DMS114 treated with DMSO at 0.1 percent for 48 hours (cell line): ENCODE data around the gene CNTNAP2.

ENCODE experiments used
- DNase-seq: peaks from one replicate; lab custom pipeline; 2025; ENCODE audit not compliant: unreplicated experiment; lab: John Stamatoyannopoulos, UW

CNTNAP2 gene

DNA sequence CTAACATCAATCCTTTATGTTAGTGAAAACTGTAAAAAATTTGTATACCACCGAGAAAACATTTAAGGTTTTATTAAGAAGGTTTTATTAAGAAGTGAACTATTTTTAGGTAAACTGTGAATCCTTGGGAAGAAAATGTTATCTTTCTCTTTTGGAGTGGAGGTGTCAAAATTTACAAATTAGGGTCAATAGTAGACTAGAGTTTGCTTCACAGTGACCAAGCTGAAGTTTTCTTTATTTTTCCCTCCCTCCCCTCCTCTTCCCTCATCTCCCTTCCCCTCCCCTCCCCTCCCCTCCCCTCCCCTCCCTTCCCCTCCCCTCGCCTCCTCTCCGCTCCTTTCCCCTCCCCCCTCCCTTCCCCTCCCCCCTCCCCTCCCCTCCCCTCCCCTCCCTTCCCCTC, 168.8 kb downstream of the CNTNAP2 start:
- no peak for DNase-seq

DNA sequence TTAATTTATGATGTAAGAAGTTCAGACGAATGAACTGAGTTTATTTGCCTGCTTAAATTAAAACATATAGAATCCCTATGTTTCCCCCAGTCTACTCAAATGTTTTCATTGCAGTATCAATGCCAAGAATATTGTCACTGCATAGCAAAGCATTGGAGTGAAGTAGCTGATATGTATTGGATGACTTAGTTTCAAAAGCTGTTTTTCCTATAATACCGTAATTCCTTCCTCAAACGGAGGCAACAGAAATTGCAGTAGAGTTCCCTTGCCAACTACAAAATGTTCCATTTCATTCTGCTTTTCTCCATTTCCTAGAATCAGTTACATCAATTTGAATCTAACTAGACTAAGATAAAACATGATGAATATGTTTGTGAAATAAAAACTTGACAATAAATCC, 174.1 kb downstream of the CNTNAP2 start:
- DNase-seq, result no peak

DNA sequence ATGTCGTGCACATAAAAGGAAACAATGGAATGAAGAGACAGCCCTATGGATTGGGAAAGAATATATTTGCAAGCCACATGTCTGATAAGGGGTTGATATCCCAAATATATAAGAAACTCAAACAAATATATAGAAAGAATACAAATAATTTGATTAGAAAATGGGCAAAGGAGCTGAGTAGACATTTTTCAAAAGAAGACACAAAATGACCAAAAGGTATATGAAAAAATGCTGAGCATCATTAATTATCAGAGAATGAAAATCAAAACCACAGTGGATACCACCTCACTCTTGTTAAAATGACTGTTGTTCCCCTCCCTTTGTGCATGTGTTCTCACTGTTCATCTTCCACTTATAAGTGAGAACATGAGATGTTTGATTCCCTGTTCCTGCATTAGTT, 175.3 kb downstream of the CNTNAP2 start:
- no peak for DNase-seq

DNA sequence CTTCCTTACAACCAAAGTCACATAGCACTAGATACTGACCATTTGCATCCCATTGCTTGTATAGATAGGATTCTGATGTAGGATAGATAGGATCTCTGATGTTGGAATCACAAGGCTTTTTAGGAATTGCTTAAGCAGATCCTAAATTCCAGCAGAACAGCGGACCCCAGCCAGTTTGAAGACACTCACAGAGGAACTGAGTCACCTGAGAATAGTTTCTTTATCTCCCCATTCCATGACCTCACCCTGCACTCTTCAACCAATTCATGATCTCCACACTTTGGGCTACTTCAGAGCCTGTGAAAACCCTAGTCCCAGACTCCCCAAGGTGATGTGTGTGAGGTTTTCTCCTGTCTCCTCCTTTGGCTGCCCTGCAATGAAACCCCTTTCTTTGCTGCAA, 179.4 kb downstream of the CNTNAP2 start:
- DNase-seq, result no peak

DNA sequence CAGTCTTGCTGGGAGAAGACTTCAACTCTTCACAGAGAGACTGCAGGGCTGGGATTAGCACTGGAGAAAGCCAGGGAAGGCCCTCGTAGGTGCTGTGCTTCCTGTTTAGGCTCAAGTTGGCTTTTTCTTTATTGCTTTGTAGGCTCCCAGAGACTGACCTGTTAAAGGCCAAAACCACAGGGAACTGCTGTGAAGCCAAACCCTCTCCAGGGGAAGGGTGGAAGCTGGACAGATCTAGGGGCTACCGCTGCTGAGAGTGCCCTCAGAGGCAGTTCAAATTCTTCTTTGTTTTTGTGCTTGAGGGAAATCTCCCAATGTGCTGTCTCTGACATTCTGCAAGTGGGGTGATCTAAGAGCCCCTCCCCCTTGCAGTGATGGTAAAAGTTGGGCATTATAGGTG, 198.4 kb downstream of the CNTNAP2 start:
- no peak for DNase-seq

DNA sequence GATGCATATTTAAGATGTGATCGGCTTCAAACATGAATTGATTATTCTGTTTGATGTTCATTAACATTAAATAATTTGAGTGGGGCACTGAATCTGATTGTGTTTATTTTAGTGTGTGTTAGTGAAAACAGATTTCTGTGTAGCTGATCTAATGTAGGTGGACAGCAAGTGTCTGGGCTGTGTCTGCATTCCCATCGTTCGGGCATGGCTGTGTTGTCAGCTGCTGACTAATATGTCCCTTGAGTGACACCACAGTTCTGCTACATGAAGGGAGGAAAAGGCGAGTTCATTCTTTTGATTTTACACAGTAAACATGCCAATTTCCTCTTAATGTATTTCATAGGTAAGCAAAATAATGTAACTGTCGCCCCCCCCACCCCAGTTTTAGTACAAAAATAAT, 203.0 kb downstream of the CNTNAP2 start:
- DNase-seq, result no peak

DNA sequence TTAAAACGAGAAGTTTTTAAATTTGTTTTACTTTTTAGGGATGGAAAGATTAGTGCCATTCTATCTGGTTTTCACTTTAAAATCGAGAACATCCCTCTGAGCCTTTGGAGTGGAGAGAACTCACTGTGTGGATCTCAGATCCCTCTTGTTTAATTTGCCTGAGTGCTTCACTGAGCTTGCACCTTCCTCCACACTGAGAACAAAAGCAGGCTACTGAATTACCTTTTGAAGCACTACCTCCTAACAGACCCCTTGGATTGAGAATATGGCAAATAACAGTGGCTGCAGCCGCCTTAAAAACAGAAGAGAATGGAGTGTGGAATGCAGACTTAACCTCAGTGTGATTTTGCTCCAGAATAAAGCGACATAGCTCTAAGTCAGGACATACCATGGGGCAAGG, 204.7 kb downstream of the CNTNAP2 start:
- no peak for DNase-seq

DNA sequence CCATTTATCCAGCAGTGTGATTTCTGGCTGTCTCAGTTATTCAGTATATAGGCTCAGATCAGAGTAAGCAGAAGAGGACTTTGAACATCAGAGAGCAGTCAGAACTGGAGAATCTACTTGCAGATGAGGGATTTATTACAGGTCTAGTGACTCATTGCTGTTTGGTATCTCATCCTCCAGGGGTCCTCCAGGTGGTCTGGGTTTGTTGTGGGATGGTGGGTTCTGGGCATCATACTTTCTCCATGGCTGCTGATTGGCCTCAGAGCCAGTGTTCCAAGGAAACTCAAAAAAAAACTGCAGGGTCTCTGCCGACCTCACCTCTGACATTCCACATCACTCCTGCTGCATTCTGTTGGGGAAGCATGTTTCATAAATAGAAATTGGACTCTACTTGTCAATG, 214.8 kb downstream of the CNTNAP2 start:
- DNase-seq, result no peak

DNA sequence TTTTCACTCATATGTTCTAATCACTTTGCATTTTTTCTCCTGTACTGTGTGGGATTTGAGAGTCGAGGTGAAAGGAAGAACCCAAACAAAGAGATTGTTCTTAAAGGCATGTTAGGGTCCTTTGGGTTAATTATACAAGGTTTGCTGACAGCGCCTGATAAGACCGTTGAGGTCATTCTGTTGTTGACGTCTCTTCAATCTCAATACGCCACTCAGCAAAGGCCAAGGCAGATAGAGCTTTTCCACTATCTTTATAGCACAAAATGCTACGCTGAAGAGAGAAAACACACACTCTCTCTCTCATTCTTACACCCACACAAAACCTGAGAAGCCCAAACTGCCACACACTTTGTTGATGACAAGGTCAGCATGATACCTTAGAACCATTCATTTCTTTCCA, 228.7 kb downstream of the CNTNAP2 start:
- no peak for DNase-seq

DNA sequence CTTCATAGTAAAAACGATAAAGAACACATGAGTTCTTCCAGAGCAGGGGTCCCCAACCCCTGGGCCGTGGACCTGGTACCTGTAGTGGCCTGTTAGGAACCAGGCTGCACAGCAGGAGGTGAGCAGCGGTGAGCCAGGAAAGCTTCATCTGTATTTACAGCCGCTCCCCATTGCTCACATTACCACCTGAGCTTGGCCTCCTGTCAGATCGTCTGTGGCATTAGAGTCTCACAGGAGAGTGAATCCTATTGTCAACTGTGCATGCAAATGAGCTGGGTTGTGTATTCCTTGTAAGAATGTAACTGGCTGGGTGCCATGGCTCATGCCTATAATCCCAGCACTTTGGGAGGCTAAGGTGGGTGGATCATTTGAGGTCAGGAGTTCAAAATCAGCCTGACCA, 229.5 kb downstream of the CNTNAP2 start:
- DNase-seq, result no peak

DNA sequence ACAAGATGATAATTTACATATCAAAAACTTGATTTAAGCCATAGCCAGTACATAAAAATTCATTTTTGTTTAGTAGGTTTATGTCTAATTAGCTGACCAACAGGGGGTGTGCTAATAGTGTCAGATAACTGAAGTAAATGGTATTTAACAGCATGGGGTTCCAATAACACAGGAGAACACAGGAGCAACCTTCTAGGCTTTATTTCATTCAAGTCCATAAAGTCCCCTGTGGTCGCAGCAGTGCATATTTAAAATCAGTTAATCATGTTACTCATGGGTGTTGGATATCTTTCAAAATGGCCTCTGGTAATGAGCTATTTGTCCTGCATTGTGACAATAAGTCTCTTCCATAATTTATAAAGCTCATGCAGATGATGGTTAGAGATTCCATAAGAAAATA, 238.6 kb downstream of the CNTNAP2 start:
- DNase-seq, result no peak

DNA sequence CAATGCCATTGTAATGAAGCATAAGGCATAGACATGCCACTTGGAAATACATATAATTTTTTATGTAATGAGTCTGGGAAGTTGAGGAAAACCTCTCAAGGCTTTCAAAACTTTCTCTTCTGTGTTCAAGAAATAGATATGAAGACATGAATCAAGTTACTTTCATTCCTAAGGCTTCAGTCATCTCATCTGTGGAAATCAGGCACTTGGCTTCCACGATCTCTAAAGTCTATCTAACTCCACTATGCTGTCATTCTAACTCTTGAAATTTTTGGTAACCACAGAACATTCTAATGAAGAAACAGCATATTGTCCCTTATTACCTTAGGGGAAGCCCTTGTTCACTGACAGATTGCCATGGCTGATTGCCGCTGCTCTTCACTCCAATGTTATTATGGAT, 242.6 kb downstream of the CNTNAP2 start:
- no peak for DNase-seq

DNA sequence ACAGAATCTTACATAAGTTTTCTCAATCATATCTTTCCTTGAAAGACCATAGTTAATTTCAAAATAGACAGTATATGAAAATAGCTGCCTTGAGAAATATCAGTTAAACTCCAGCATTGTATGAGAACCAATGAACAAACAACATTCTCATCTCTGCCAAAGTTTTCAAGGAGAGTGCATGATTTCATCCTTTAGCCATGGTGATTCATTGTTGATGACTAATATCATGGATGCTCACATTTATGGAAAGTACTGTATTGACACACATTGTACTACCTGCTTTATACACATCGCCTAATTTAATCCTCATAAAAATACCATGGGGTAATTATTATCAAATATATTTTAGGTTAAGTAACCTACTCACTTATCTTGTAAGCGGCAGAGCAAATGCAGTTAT, 250.3 kb downstream of the CNTNAP2 start:
- DNase-seq, result no peak

DNA sequence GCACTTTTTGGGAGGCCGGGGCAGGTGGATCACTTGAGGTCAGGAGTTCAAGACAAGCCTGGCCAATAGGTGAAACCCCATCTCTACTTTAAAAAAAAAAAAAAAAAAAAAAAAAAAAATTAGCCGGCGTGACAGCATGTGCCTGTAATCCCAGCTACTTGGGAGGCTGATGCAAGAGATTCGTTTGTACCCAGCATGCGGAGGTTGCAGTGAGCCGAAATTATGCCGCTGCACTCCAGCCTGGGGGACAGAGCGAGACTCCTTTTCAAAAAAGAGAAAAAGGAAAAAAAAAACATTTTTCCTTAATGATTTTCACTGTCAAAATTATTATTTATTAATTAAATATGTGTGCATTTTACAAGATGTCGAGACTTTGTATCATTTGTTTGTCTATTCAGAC, 253.6 kb downstream of the CNTNAP2 start:
- DNase-seq, result no peak

DNA sequence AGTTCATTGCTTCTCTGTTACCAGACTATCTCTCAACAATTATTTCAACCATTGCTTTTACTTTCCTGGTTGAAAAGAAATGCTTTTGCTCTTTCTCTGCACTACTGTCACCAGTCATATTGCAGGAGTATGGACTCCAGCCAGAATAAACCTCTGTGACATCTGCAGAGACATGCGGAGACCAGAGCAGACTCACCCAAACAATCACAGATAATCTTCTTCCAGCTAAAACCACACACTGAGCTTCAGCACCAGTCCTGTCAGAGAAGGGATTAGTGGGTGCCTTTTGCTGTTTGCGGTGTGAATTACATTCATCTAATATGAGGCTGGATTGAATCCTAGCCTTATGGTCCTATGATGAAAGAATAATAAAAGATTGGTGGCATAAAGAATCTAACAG, 258.6 kb downstream of the CNTNAP2 start:
- no peak for DNase-seq

DNA sequence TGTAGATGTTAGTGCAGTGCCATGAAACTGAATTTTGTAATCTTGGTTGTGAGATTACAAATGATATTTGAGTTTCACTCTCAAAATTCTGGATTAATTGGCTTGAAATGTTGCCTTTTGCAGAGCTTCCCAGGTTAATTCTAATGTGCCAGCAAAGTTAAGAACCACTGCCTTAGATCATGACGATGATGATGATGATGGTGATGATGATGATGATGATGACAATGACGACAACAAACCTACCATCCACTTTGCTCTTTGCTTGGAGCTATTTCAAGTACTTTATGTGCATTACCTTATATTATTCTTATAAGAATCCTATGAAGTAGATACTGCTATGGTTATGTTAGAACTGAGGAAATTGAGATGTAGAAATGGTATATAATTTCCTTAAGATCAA, 261.6 kb downstream of the CNTNAP2 start:
- DNase-seq, result no peak

DNA sequence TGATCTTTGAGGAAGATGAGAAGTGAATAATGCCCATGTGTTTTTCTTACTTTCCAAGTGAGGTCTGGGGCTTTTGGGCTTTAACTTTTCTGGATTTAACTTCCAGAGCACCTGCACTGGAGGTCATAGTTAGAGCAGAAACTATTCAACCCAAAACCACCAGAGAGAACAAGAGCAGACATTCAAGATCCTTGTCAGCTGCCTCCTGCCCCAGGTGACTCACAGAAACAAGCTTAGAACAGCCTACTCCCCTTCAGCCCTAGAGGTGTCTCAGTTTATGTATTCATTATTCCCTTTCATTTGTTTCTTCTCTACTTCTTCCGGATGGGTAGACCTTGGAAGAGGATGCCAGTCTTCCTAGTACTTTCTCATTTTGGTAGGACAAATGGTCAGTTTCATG, 270.5 kb downstream of the CNTNAP2 start:
- DNase-seq, result no peak

DNA sequence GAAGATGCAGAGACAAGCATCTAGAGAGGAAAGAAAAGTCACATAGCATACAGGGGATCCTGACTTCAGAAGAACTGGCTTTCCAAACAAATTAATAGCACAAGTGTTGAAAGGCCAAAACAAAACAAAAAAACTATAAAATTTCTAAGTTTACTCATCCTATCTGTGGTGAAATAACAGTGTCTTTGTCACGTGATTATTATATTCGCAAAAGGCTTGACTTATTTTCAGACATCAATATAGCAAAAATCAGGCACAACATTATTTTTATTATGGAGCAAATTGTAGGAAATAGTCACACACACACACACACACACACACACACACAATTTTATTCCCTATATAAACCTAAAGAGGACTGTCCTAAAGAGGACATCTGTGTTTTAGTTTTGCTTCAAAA, 272.3 kb downstream of the CNTNAP2 start:
- DNase-seq, result no peak

DNA sequence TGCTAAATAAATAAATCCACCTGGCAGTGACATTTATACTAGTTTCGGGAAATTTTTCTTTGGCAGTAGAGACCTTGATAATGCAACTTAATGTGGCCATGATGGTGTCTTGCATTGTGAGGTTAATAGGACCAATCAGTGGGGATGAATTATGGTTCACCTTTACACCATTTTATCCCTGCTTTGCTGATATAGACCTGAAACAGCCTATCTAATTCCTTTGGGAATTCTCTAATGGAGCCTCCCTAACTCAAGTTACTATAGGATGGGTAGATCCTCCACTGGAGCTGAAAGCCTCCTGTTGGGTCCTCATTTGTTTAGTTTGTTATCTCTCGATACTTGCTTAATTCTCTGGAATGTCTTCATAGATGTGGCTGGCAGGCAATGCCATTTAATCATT, 276.7 kb downstream of the CNTNAP2 start:
- DNase-seq, result no peak

DNA sequence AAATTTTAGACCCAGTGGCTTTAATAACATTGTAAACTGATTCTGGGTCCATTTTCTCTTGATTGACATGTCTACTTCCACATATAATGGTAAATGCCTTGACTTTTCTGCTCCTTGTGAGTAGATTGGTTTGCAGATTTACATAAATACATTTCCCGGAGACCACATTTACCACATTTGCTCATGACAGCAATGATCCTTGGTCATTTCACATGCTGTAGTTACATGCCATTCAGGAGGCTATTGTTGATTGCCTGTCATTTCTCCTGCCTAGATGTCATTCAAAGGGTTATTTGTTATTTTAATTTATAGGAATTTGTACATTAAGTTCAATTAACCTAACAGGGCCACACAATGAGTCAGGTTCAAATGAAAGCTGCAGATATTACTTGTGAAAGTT, 280.5 kb downstream of the CNTNAP2 start:
- DNase-seq, result no peak

DNA sequence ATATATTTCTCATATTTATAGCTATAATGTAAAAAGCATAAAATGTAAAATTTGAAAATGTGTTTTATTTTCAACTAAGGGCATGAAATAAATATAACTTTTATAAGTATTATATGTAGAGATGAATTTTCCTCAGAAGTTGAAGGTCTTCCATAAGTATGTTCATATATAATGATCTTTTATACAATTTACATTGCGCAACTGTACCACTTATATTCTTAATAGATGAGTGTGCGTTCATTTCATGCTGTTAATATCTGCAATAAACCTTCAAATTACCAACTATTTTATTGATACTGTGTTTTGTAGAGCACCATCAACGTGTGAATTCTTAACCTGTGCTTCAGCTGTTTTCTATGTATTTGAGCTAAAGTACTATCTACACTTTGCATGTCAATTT, 285.3 kb downstream of the CNTNAP2 start:
- no peak for DNase-seq

DNA sequence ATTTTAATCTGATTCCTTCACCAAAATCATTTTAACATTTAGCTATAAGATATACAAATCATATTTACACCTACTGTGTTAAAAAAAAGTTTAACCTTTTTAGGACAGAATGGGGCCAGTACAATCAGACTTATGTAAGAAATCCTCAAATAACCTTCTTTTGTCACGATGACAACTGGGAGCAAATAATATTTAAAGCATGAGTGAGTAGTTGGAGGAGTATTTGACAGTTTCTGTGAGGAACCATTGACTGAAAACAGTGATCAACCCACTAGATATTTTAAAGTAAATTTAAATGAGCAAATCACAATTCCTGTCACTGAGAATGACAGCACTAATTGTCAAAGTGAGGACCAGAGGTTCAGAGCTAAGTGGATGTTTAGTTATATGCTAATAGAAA, 289.1 kb downstream of the CNTNAP2 start:
- no peak for DNase-seq

DNA sequence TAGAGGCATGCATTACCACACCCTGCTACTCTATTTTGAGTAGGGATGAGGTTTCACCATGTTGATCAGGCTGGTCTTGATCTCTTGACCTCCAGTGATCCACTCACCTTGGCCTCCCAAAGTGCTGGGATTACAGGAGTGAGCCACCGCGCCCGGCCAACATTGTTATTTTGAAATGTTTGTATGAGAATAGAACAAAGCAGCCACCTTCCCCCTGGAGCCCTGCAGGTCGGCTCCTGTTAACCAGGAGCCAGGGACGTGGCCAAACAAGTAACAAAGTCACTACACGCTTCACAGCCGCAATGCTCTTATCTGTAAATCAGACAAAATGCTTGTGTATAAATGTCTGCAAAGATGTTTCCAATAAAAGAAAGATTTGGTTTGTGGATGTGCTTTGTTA, 295.4 kb downstream of the CNTNAP2 start:
- no peak for DNase-seq

DNA sequence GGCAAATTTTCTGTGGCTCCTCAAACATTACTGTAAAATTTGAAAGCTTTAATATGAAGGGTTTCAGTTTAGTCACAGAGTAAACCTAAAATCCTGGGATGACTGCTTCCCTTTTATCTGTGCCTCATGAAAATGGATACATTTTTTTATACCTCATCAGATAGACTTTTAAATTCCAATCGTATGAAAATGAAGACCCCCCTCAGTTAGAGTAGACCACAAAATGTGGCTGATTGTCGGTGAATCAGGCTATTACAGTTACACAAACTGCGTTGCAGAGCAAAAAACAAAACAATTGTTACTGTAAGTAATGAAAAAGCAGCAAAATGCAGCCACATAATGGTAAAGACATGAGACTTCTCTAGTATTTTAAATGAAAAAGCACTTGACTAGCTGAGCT, 296.2 kb downstream of the CNTNAP2 start:
- DNase-seq, result no peak
